GM19467 (cell line): ENCODE results near the gene ARF1.

Source experiments
- ATAC-seq: cut with Tn5 transposase; IDR thresholded peaks from one replicate; pipeline ENCODE4 v1.9.1; 2021; ENCODE audit warnings: mild to moderate bottlenecking, moderate library complexity; ENCODE audit not compliant: unreplicated experiment

The ARF1 gene

GRCh38 chr1:228084325-228084724 lies 1.8 kb downstream of the ARF1 start:
- ATAC-seq = no peak

- ATAC-seq = no peak
Observed at GRCh38 chr1:228084797-228085196, 2.3 kb downstream of the ARF1 start.

DNA sequence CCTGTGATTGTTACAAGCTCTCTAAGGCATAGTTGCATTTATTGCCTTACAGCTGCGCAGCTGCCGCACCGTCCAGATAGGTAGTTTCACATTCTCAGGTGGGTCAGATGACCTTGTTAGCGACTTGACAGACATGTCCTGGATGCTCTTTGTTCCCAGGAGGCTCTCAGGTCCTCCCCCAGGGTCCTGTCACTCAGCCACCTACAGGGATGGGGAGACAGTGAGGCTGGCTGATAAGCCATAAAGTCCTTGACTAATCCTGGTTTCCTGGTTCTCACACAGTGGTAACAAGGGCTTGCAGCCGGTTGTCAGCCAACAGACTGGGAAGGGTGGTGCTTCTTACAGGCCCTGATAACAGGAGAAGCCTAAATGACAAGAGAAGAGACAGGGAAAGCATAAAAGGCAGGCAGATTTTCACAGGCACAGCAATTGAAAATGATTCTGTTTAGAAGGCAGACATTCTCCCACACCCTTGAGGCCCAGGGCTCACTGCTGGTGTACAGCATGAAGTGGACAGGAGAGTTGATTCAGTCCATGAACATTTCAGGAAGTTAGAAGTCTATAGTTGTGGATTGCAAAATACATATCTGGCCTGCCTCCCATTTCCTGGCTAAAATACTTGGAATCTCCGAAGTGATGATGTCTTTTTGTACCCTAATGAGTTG lies 2.9 kb downstream of the ARF1 start:
- no peak for ATAC-seq

DNA sequence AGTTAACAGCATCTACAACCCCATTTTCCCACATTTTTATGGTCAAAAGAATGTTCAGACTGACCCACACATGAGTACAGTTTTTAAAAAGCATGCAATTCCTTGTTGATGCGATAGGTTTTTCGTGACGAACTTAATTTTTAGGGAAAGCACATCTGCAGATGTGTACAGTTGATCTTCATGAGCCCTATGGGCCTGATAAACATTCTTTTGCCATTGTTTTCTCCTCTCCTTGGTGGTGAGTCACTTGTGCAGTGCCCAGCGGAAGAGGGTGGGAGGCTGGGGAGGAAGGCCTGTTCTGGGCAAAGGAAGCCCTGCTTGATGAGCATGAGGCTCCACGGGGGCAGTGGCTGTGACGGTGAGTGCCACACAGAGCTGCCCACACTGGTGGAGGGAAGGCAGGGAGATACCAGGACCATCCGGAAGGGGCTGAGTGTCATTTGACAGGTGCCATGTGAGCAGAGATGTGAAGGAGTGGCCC lies 5.3 kb downstream of the ARF1 start:
- ATAC-seq = no peak

DNA sequence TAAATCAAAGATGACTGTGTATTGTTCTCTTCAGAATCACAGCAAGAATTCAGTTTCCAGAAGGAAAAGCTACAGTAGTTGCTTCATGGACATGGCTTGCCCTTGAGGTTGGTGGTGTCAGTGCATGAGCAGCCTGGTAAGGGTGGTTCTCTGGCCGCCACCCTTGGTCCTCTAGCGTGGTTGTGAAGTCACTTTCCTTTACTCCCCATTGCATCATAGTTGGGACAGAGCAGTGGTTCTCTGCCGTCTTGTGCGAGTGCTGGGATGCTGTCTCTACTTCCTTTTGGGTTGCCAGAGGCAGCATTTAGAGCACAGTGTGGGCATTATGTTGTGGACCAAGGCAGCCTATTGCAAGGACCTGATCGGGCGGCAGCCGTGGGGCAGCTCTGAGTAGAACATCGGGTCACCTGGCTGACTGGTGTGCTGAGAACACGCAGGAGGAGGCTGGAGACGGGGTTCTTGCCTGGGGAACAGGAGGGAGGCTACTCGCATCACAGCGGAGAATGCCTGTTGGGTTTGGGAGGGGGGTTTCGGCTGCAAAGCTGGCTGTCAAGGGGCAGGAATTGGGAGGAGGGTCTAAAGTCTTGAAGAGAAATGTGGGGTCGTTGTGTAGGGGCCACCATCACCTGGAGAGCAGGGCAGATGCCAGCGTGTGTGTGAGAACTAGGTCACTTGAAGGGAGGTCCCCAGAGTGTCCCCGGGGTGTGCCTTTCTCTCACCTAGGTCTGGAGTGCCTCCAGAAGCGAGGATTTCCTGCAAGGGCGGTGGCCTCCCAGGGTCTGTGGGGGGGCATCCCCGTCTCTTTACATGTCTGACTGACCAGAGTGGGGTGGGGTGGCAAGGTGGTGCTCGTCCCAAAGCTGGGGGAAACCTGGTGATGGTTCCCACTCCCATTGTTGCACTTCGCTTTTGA lies 6.3 kb downstream of the ARF1 start:
- no peak for ATAC-seq

GRCh38 chr1:228089519-228090380 lies 7.2 kb downstream of the ARF1 start:
- ATAC-seq = no peak

GRCh38 chr1:228090613-228091081 lies 8.1 kb downstream of the ARF1 start:
- ATAC-seq = no peak

DNA sequence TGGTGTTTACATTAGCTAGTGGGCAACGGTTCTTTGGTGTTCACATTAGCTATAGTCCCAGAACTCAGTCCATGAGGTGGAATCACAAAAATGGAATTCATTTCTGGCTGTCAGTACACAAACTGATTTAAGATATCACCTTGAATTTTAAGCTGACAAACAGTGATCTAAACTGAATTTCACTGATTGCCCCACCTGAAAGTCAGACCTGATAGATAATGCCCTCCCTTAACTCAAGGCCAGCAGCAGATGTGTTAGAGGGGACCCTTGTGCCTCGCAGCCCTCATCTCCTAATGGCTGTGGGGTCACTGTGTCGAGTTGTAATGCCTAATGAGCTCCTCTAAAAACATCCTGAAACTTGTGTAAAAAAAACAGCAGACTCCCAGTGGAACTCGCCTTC lies 8.6 kb downstream of the ARF1 start:
- no peak for ATAC-seq

- no peak for ATAC-seq
Observed at GRCh38 chr1:228092342-228093049, 10.0 kb downstream of the ARF1 start.

DNA sequence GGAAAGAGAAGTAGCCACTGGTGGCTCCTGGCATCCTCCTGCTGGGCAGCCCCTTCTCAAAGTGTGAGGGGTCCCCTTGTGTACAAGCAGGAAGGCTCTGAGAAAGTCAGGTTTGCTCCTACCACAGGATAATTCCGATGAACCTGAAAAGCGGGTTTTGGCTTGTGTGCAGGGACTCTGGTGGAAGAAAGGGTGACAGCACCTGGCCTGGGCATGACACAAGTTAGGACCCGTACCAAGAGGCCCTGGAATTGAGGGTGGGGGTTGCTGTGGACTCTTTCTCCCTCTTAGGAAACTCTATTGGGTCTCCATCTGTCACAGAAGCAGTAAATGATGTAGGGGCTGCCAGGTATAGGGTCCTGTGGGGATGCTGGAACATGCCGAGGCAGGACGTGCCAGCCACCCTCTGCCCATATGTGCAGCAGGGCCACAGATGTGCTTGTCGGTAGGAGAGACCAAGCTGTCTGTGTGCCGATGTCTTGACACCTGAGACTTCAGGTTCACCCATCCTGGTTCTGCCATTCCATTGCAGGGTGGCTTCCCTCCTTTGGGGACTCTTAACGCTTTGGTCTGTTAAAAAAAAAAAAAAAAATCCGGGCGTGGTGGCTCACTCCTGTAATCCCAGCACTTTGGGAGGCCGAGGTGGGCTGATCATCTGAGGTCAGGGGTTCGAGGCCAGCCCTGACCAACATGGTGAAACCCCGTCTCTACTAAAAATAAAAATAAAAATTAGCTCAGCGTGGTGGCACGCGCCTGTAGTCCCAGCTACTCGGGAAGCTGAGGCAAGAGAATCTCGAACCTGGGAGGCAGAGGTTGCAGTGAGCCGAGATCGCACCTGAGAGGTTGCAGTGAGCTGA lies 10.8 kb downstream of the ARF1 start:
- ATAC-seq = no peak

DNA sequence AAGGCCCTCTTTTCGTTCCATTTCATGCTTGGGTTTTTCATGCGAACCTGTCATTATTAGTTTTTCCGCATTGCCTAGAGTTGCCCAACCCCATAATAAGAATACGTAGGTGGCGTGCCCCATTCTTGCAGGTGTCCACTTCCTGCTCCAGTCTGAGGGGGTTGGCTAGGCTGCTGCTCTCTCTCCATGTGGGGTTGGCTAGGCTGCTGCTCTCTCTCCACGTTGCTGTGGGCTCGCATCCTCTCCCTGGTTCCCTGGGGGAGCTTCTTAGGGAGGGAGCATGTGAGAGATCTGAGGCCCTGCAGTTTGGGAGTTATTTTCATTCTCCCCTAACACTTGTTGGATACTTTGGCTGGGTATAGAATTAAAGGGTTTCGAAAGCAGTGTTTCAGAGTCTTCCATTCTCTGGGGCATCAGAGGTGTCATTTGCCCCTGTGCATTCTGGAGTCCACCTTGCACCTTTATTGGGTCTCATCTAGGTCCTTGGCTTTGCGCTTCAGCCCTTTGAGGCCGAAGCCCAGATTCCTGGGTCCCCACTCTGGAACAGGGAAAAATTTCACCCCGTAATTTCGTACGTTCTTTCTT lies 12.0 kb downstream of the ARF1 start:
- no peak for ATAC-seq

DNA sequence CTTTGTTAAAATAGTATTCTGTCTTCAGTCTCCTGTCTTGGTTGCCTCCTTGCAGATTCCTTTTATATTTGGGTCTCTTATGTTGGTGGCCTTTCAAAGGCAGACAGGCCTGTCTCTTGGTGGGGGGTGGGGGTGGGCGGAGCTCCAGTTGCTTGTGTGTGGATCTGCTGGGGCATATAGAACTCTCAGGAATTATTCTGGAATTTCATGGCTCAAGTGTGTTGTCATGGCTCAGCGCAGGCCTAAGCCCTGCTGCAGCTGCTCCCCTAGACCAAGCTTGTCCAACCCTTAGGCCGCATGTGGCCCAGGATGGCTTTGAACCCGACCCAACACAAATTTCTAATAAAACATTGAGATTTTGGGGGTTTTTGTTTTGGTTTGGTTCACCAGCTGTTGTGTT lies 12.7 kb downstream of the ARF1 start:
- no peak for ATAC-seq

DNA sequence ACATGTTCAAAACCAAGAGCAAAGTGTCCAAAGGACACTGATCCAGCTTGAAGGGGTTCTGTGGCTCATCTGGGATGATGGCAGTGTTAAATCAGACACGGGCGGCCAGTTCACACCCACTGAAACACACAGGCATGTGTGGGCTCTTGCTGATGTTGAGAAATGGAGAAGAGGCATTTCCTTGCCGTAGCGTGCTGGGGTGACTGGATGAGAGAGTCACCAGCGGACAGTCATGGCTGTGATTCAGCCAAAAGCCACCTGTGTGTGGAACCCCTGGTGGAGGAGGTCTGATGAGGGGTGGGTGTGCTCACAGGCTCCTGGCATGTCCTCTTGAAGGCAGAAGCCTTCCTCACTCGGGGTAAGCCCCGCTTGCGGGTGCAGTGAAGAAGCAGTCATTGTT lies 13.4 kb downstream of the ARF1 start:
- no peak for ATAC-seq

DNA sequence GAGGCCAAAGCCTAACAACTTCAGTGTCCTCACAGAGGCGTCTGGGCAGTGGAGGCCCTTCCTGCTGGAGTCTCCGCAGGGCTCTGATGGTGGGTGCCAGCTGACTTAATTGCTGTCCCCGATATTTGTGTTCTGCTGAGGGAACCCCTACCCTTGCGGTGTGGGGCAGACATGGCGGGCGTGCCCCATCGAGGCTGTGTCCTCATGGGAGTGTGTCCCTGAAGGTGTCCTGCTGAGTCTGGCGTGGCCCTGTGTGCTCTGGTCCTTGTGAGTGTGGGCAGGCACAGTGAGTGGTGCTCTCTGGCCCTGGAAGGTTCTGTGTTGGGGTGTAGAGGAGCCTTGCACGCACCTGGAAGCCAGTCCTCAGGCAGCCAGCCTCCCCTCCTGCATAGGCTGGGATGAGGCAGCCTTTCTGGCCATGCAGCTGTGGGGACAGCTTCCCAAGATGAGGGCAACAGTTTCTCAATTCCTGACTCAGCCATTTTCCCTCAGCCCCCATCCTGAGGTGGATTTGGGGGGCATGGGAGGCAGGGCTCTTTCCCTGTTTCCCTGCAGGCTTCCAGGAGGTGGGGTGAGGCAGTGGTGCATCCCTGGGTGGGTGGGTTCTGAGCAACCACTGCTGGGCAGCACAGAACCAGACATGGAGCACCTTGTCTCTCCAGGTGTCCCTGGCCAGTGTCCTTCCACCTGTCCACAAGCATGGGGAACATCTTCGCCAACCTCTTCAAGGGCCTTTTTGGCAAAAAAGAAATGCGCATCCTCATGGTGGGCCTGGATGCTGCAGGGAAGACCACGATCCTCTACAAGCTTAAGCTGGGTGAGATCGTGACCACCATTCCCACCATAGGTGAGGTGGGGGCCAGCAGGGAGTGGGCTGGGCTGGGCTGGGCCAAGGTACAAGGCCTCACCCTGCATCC lies 14.2 kb downstream of the ARF1 start:
- ATAC-seq = no peak

GRCh38 chr1:228097333-228098081 lies 15.0 kb downstream of the ARF1 start:
- no peak for ATAC-seq

DNA sequence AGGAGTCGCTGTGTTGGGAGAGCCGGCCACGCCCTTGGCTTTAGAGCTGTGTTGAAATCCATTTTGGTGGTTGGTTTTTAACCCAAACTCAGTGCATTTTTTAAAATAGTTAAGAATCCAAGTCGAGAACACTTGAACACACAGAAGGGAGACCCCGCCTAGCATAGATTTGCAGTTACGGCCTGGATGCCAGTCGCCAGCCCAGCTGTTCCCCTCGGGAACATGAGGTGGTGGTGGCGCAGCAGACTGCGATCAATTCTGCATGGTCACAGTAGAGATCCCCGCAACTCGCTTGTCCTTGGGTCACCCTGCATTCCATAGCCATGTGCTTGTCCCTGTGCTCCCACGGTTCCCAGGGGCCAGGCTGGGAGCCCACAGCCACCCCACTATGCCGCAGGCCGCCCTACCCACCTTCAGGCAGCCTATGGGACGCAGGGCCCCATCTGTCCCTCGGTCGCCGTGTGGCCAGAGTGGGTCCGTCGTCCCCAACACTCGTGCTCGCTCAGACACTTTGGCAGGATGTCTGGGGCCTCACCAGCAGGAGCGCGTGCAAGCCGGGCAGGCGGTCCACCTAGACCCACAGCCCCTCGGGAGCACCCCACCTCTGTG lies 15.9 kb downstream of the ARF1 start:
- ATAC-seq = no peak

DNA sequence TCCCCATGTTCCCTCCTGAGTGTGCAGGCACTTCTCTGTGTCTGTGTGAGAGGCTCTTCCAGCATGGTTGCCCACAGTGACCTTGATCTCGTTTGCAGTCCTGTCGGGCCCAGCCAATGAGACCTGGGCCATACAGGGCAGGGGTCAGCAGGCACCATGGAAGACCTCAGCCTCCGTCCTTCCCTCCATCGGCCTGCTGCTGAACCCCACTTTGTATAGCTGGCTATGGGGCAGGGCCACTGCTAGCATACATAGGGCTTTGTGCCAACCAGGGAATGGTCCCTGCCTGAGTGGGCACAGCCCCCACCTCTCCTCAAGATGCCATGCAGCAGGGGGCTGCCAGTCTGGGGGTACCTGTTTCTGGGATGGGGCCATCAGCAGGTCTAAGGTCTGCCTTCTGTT lies 16.8 kb downstream of the ARF1 start:
- ATAC-seq = no peak
